Prostate gland (tissue), 2 donors: ENCODE measurements around the gene MYO16.

ENCODE experiments used
- POLR2A ChIP-seq: fragments of 450-650 bp; IDR thresholded peaks from one replicate; pipeline ENCODE4 v1.6.1; 2016; ENCODE audit warnings: antibody characterized with exemption, mild to moderate bottlenecking
- TF ChIP-seq, protein P1 (sequence below), 4 experiments: fragments of 200-600 bp in 2 of 4; fragments of 450-650 bp in 2 of 4; sonication (generic) in 2 of 4; IDR thresholded peaks; 1 replicate in 3 of 4; 2 replicates in 1 of 4; pipeline ENCODE4 v1.5.1; 2016 to 2019; ENCODE audit warnings: antibody characterized with exemption in 4 of 4, mild to moderate bottlenecking in 2 of 4, moderate library complexity in 2 of 4

DNA sequence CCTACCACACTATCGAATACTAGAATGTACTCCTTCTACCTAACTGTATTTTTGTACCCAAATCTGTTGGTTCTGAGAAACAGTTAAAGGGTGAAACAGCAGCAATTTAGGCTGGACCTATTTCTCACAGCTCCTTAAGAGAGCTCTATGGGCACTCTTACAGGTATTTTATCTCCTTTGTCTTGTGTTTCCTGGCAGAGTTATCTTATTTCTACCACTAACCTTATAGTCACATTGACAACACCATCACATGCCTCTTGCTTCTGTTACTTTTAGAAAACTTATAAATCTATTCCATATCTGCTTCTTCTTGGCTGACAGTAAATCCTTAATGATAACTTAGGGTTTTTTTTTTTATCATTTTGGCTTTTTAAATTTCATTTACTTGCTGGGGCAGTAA lies 130.7 kb downstream of the MYO16 start:
- TF ChIP-seq, protein P1, sequence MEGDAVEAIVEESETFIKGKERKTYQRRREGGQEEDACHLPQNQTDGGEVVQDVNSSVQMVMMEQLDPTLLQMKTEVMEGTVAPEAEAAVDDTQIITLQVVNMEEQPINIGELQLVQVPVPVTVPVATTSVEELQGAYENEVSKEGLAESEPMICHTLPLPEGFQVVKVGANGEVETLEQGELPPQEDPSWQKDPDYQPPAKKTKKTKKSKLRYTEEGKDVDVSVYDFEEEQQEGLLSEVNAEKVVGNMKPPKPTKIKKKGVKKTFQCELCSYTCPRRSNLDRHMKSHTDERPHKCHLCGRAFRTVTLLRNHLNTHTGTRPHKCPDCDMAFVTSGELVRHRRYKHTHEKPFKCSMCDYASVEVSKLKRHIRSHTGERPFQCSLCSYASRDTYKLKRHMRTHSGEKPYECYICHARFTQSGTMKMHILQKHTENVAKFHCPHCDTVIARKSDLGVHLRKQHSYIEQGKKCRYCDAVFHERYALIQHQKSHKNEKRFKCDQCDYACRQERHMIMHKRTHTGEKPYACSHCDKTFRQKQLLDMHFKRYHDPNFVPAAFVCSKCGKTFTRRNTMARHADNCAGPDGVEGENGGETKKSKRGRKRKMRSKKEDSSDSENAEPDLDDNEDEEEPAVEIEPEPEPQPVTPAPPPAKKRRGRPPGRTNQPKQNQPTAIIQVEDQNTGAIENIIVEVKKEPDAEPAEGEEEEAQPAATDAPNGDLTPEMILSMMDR (IDR thresholded peaks at IDR 0.05), result no peak
- no peak for TF ChIP-seq POLR2A
